Immature natural killer cell (primary cell): ENCODE measurements around the gene CDH23. TPM values are rescaled to one million over a fixed set of nuclear protein-coding genes. Genes with fewer than 3 reads are reported as not detected.
A peak's percentile ranks its signal among the peaks of the same experiment; 100 is the strongest.

Experiments used
- DNase-seq, 3 donors: peaks; one replicate each; pipeline ENCODE4 v3.0.0; 2022; ENCODE audit warnings: mixed read lengths in 1 of 3
- H3K27ac Mint-ChIP-seq, 6 donors: one replicate each; pipeline ENCODE4 v1.8.0; 2020; ENCODE audit warnings: mixed read lengths in 6 of 6, mild to moderate bottlenecking in 5 of 6, inconsistent platforms in 4 of 6, moderate library complexity in 3 of 6
- H3K27me3 Mint-ChIP-seq, 3 donors: one replicate each; pipeline ENCODE4 v1.8.0; 2020 to 2021; ENCODE audit warnings: low read depth in 3 of 3, mild to moderate bottlenecking in 3 of 3, mixed read lengths in 3 of 3, moderate library complexity in 3 of 3, inconsistent platforms in 1 of 3
- H3K36me3 Mint-ChIP-seq, 3 donors: one replicate each; pipeline ENCODE4 v1.8.0; 2020; ENCODE audit warnings: mixed read lengths in 3 of 3, inconsistent platforms in 2 of 3, mild to moderate bottlenecking in 2 of 3
- H3K4me1 Mint-ChIP-seq, 2 donors: one replicate each; pipeline ENCODE4 v1.8.0; 2020; ENCODE audit warnings: inconsistent platforms in 2 of 2, mild to moderate bottlenecking in 2 of 2, mixed read lengths in 2 of 2, moderate library complexity in 1 of 2
- H3K4me3 Mint-ChIP-seq, 5 donors: one replicate each; pipeline ENCODE4 v1.8.0; 2020; ENCODE audit warnings: mild to moderate bottlenecking in 5 of 5, mixed read lengths in 5 of 5, inconsistent platforms in 3 of 5, moderate library complexity in 3 of 5
- H3K9me3 Mint-ChIP-seq, 6 donors: one replicate each; pipeline ENCODE4 v1.8.0; 2020; ENCODE audit warnings: mild to moderate bottlenecking in 6 of 6, mixed read lengths in 6 of 6, inconsistent platforms in 4 of 6, moderate library complexity in 3 of 6
- polyA plus RNA-seq, 3 donors: library from polyadenylated mRNA; unstranded; fragments of 300-500 nt; fragmentation: Illumina TruSeq; gene quantifications; one replicate each; pipeline ENCODE4 v1.2.3, GENCODE V29; 2021

Gene CDH23
- polyA plus RNA-seq, 3 donors from 2014 or later, result 0.47 to 0.59 TPM; not detected in 1

DNA sequence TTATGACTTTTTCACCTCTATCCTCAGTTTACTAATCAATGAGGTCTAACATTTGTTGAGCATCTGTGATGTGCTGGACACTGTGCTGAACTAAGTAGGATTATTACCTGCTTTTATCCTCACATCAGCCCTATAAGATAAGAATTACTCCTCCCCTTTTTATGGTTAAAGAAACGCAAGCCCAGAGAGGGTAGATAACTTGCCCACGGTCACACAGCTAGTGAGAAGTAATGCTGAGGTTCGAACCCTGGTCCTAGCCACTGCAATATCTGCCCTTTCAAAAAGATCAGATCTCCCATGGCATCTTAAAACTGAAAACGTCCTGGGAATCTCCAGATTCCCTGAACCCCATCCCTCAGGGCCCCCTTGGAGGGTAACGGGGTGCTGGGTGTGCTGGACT lies 204.6 kb downstream of the CDH23 start:
- DNase-seq, result no peak
- Mint-ChIP-seq H3K4me1 (no peaks in the 10 kb centered on the region), H3K36me3 (no peaks in the 10 kb centered on the region), H3K4me3 (no peak overlapping the region), H3K27me3 (peaks cover 0 to 2% (median 2%) of the 10 kb centered on the region in 3 donors), H3K9me3 (no peaks in the 10 kb centered on the region), H3K27ac (no peak overlapping the region)

GRCh38 chr10:71603150-71603549 lies 206.4 kb downstream of the CDH23 start:
- Mint-ChIP-seq H3K27me3 (peaks cover 0 to 2% (median 2%) of the 10 kb centered on the region in 3 donors), H3K27ac (no peak overlapping the region), H3K9me3 (no peaks in the 10 kb centered on the region), H3K4me3 (no peak overlapping the region), H3K4me1 (no peaks in the 10 kb centered on the region), H3K36me3 (no peaks in the 10 kb centered on the region)
- DNase-seq, result no peak

DNA sequence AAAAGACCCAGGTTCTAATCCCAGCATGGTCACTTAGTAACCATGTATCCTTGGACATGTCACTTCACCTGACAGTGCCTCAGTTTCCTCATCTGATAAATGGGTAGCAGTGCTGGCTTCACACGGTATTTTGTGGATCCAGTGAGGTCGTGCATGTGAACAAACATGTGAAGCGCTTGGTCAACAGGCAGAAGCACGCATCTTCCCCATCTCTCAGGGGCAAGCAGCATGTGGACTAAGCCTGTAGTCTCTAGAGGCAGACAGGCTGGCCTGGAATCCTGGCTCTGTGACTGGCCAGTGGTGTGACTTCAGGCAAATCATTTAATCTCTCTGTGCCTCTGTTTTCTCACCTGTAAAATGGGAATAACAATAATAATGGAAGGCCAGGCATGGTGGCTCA lies 207.0 kb downstream of the CDH23 start:
- Mint-ChIP-seq H3K4me3 (no peak overlapping the region), H3K36me3 (no peaks in the 10 kb centered on the region), H3K9me3 (no peaks in the 10 kb centered on the region), H3K27me3 (peaks cover 0 to 2% (median 2%) of the 10 kb centered on the region in 3 donors), H3K27ac (no peak overlapping the region), H3K4me1 (no peaks in the 10 kb centered on the region)
- DNase-seq, result no peak

DNA sequence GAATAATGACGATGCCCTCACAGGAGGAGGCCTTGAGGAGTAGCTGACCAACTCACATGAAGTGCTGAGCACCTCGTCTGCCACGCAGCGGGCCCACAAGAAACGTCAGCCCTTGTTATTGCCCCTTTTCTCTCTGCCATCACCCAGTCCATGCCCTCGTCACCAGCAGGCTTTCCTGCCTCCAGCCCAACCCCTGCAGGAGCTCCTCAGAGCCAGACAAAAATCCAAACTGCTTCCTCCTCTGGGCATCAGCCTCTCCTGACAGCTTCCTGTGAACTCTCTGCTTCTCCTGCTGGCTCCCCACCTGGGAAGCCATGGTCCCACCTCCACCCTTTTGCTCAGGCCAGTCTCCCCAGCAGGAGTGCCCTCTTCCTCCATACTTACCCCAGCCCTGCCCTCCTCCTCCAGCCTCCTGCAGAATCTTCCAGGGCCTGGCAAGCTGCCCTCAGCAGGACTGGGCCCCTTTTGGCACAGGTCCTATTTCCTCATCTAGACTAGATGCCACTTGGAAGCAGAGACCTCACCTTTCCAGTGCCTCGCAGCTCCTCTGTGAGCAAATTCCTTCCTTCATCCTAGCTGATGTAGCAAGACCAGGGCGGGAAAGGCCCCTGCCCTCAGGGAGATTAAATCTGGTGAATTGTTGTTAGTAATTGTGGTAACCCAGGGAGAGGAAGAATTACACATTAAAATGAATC lies 207.8 kb downstream of the CDH23 start:
- no peaks in the 10 kb centered on the region for H3K9me3 Mint-ChIP-seq
- no peak overlapping the region for H3K4me3 Mint-ChIP-seq
- DNase-seq, result no peak
- no peak overlapping the region for H3K27ac Mint-ChIP-seq
- H3K4me1 Mint-ChIP-seq, result no peaks in the 10 kb centered on the region
- no peaks in the 10 kb centered on the region for H3K36me3 Mint-ChIP-seq
- peaks cover 2 to 4% (median 3%) of the 10 kb centered on the region in 3 donors for H3K27me3 Mint-ChIP-seq

DNA sequence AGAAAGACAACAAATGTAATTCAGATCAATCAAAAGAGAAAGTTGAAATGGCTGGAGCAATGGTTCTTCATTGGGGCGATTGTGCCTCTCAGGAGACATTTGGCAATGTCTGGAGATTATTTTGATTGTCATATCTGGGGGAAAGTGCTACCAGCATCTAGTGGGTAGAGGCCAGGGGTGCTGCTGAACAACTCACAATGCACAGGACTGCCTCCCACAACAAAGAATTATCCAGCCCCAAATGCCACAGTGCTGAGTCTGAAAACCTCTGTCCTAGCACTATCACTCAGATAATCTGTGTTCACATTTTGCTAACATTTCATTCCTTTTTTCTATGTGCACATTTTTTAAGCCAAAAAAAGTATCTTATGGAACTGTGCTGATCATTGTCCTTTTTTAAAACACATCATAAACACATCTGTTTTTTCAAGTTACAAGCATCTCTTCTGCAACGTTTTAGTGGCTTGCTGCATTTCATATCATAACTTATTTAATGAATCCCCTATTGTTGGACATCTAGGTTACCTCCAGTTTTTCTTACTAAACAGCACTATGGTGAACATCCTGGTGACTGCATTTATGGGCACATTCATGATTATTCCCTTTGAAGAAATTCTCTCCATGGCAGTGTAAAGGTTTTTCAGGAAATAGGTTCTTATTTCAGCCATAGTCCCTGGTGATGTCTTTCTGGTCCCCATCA lies 208.7 kb downstream of the CDH23 start:
- H3K36me3 Mint-ChIP-seq, result no peaks in the 10 kb centered on the region
- DNase-seq, result no peak
- H3K27ac Mint-ChIP-seq, result no peak overlapping the region
- H3K9me3 Mint-ChIP-seq, result no peaks in the 10 kb centered on the region
- H3K4me1 Mint-ChIP-seq, result no peaks in the 10 kb centered on the region
- H3K27me3 Mint-ChIP-seq, result peaks cover 2 to 5% (median 4%) of the 10 kb centered on the region in 3 donors
- H3K4me3 Mint-ChIP-seq, result no peak overlapping the region

GRCh38 chr10:71606257-71607081 lies 209.7 kb downstream of the CDH23 start:
- H3K9me3 Mint-ChIP-seq, result no peaks in the 10 kb centered on the region
- no peaks in the 10 kb centered on the region for H3K36me3 Mint-ChIP-seq
- H3K27me3 Mint-ChIP-seq, result peaks cover 2 to 5% (median 2%) of the 10 kb centered on the region in 3 donors
- H3K4me1 Mint-ChIP-seq, result no peaks in the 10 kb centered on the region
- DNase-seq, result no peak
- H3K4me3 Mint-ChIP-seq, result no peak overlapping the region
- no peak overlapping the region for H3K27ac Mint-ChIP-seq

- H3K4me1 Mint-ChIP-seq, result no peaks in the 10 kb centered on the region
- no peaks in the 10 kb centered on the region for H3K9me3 Mint-ChIP-seq
- peaks cover 2 to 5% (median 2%) of the 10 kb centered on the region in 3 donors for H3K27me3 Mint-ChIP-seq
- no peak overlapping the region for H3K4me3 Mint-ChIP-seq
- H3K36me3 Mint-ChIP-seq, result no peaks in the 10 kb centered on the region
- DNase-seq, result no peak
- no peak overlapping the region for H3K27ac Mint-ChIP-seq
Measured at GRCh38 chr10:71607082-71607443, 210.3 kb downstream of the CDH23 start.

GRCh38 chr10:71608819-71609768 lies 212.4 kb downstream of the CDH23 start:
- no peaks in the 10 kb centered on the region for H3K36me3 Mint-ChIP-seq
- peak overlapping the region in 1 of 6 donors; percentile 41 for H3K27ac Mint-ChIP-seq
- no peaks in the 10 kb centered on the region for H3K9me3 Mint-ChIP-seq
- peaks cover 2 to 5% (median 4%) of the 10 kb centered on the region in 3 donors for H3K27me3 Mint-ChIP-seq
- peak; percentile 16 to 48 (median 39) for DNase-seq
- no peak overlapping the region for H3K4me3 Mint-ChIP-seq
- H3K4me1 Mint-ChIP-seq, result no peaks in the 10 kb centered on the region

GRCh38 chr10:71610651-71611050 lies 213.9 kb downstream of the CDH23 start:
- H3K4me3 Mint-ChIP-seq, result no peak overlapping the region
- no peaks in the 10 kb centered on the region for H3K36me3 Mint-ChIP-seq
- no peaks in the 10 kb centered on the region for H3K4me1 Mint-ChIP-seq
- no peak for DNase-seq
- H3K27me3 Mint-ChIP-seq, result peaks cover 2 to 6% (median 5%) of the 10 kb centered on the region in 3 donors
- no peak overlapping the region for H3K27ac Mint-ChIP-seq
- H3K9me3 Mint-ChIP-seq, result no peaks in the 10 kb centered on the region

DNA sequence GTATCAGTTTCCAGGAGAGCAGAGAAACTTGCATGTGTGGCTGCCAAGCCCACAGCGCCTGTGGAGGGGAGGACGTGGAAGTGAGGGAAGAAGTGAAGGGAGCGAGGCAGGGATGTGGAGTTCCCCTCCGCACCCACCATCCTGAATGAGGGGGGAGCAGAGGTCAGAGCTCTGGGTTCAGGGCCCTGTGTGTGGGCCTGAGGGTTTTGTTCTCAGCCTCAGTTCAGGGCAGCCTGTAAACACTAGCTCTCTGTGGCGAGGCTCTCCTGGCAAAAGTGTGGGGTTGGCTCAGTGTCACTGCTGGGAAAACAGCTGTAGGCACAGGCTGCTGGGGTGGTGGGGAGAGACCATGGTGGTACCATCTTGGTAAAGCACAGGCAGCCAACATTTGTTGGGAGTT lies 214.4 kb downstream of the CDH23 start:
- Mint-ChIP-seq H3K27ac (no peak overlapping the region), H3K27me3 (peaks cover 2 to 6% (median 5%) of the 10 kb centered on the region in 3 donors), H3K4me1 (no peaks in the 10 kb centered on the region), H3K4me3 (no peak overlapping the region), H3K9me3 (no peaks in the 10 kb centered on the region), H3K36me3 (no peaks in the 10 kb centered on the region)
- DNase-seq, result no peak

- H3K27me3 Mint-ChIP-seq, result peaks cover 2 to 6% (median 5%) of the 10 kb centered on the region in 3 donors
- no peak overlapping the region for H3K4me3 Mint-ChIP-seq
- H3K27ac Mint-ChIP-seq, result no peak overlapping the region
- no peak for DNase-seq
- H3K36me3 Mint-ChIP-seq, result no peaks in the 10 kb centered on the region
- H3K9me3 Mint-ChIP-seq, result no peaks in the 10 kb centered on the region
- no peaks in the 10 kb centered on the region for H3K4me1 Mint-ChIP-seq
Measured at GRCh38 chr10:71611709-71612422, 215.1 kb downstream of the CDH23 start.

DNA sequence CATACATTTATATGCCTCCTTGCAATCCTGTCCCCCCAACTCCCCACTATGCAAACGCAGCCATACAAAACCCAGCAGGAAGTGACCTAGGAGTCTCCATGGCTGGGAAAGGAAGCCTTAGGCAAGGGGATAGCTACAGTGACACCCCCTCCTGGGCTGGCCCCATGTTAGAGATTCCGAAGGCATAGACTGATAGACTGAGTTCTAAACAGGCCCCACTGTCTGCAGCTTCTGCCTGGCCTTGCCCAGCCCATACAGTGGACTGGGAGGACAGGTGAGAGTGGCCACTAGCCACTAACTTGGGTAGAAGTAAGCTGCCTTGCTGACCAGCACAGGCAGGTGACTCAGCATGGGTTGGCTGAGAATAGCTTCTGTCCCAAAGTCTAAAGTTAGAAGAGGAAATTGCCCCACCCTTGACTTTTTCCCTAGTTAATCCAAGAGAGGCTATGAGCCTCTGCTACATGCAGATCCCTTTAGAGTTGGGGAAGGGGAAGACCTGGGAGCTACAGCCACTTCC lies 216.6 kb downstream of the CDH23 start:
- no peak overlapping the region for H3K27ac Mint-ChIP-seq
- no peaks in the 10 kb centered on the region for H3K4me1 Mint-ChIP-seq
- no peaks in the 10 kb centered on the region for H3K9me3 Mint-ChIP-seq
- DNase-seq, result no peak
- peaks cover 2 to 5% (median 4%) of the 10 kb centered on the region in 3 donors for H3K27me3 Mint-ChIP-seq
- H3K36me3 Mint-ChIP-seq, result no peaks in the 10 kb centered on the region
- no peak overlapping the region for H3K4me3 Mint-ChIP-seq
